Sigmoid colon (tissue), 4 donors: Measurements from ENCODE around the gene INCENP.

Experiments
- EP300 ChIP-seq, 4 donors: sonication (generic); formaldehyde crosslinking; IDR thresholded peaks; one replicate each; pipeline ENCODE4 v1.6.1; 2017; ENCODE audit warnings: antibody characterized with exemption in 4 of 4
- POLR2A ChIP-seq, 2 donors: fragments of 450-650 bp; IDR thresholded peaks; one replicate each; pipeline ENCODE4 v1.6.1; 2016; ENCODE audit warnings: antibody characterized with exemption in 2 of 2, mild to moderate bottlenecking in 2 of 2, moderate library complexity in 2 of 2
- POLR2AphosphoS5 ChIP-seq, 4 donors: sonication (generic); formaldehyde crosslinking; IDR thresholded peaks; one replicate each; pipeline ENCODE4 v1.6.1; 2017; ENCODE audit warnings: antibody characterized with exemption in 4 of 4
- TF ChIP-seq, protein P1 (sequence below), 4 experiments: fragments of 450-650 bp in 3 of 4; fragments of 200-600 bp in 1 of 4; IDR thresholded peaks; one replicate each; pipeline ENCODE4 v1.5.1; 2016 to 2019; ENCODE audit warnings: antibody characterized with exemption in 4 of 4, mild to moderate bottlenecking in 3 of 4, moderate library complexity in 2 of 4

GRCh38 chr11:62150887-62151736 is 27.3 kb downstream of the INCENP start:
- TF ChIP-seq, protein P1, sequence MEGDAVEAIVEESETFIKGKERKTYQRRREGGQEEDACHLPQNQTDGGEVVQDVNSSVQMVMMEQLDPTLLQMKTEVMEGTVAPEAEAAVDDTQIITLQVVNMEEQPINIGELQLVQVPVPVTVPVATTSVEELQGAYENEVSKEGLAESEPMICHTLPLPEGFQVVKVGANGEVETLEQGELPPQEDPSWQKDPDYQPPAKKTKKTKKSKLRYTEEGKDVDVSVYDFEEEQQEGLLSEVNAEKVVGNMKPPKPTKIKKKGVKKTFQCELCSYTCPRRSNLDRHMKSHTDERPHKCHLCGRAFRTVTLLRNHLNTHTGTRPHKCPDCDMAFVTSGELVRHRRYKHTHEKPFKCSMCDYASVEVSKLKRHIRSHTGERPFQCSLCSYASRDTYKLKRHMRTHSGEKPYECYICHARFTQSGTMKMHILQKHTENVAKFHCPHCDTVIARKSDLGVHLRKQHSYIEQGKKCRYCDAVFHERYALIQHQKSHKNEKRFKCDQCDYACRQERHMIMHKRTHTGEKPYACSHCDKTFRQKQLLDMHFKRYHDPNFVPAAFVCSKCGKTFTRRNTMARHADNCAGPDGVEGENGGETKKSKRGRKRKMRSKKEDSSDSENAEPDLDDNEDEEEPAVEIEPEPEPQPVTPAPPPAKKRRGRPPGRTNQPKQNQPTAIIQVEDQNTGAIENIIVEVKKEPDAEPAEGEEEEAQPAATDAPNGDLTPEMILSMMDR (IDR thresholded peaks at IDR 0.05) = no peak
- no peak for TF ChIP-seq POLR2AphosphoS5 (IDR thresholded peaks at IDR 0.05)
- no peak for TF ChIP-seq EP300 (IDR thresholded peaks at IDR 0.05)
- no peak for TF ChIP-seq POLR2A (IDR thresholded peaks at IDR 0.05)
